Measurements from ENCODE around the gene ACAP1.

Gene ACAP1

DNA sequence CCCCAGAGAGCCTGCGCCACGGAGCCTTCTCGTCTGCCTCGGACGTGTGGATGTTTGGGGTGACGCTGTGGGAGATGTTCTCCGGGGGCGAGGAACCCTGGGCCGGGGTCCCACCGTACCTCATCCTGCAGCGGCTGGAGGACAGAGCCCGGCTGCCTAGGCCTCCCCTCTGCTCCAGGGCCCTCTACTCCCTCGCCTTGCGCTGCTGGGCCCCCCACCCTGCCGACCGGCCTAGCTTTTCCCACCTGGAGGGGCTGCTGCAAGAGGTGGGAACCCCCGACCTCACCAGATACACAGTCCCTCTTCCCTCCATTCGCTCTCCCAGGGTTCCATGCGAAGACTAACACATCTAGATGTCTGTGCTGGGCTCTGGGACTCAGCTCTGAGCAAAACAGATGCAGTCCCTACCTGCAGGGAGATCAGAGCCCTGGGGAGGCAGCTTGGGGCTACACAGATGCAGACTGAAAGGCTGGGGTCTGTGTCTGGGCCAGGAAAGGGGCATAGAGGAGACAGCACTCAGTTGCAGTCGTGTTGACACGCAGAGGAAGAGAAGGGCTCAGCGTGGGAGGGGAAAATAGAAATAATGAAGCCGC, 48.3 kb downstream of the ACAP1 start:
- DNase-seq (ENCODE audit: low read depth in 2 of 2), result no peak

DNA sequence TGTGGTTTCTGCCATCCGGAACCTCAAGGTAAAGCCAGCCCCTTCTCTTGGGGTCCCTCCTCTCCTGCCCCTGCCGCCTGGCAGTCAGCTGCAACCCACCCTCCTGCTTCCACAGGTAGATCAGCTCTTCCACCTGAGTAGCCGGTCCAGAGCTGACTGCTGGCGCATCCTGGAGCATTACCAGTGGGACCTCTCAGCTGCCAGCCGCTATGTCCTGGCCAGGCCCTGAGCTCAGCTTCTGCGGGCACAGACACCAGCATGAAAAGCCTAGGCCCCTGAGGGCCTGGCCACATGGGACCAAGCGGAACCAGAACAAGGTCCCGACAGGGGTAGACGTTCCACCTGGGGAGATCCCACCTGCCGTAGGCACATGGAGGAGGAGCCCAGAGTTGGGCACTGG, 52.5 kb downstream of the ACAP1 start:
- no peak for DNase-seq (ENCODE audit: low read depth in 2 of 2)

DNA sequence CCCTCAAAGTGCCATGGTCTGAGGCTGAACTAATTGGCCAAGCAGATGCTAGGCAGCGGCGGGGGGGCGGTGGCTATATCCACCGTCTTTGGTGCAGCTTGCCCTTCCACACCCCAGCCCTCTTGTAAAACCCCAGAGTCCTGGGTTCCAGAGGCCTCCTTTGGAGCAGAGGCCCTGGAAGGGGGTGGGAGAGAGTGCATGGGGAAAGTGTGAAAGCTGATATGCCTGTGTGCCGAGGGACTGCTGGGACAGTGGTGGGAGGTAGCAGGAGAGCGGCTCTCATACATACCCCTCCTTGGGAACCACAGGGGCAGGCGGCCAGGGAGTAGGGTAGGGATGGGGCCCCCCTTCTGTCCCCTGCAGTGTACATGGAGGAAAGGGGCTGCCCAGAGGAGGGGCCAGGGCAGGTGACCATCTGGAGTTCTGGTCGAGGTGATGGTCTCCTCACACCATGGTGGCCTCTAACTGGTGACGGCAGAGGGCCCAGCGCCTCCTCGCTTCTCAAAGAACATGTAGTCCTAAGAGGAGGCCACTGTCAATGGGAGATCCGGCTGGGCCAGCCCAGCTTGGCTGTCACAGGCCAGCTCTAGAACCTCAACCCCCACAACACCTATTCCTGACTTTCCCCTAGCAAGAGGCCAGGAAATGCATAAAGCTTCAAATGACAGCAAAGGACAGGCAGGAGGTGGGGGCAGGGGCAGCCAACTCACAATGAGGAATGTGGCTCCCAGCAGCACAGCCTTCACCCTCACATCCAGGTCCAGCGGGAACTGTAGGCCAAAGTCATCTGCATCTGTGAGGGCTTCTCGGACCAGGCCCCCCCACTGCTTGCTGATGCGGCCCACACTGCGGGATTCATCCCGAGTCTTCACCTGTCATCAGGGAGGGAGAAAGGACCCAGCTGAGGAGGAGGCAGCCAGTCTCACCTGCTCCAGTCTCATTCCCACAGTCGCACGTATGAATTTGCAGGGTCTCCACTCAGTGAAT, 53.9 kb downstream of the ACAP1 start:
- no peak for DNase-seq (ENCODE audit: low read depth in 2 of 2)

DNA sequence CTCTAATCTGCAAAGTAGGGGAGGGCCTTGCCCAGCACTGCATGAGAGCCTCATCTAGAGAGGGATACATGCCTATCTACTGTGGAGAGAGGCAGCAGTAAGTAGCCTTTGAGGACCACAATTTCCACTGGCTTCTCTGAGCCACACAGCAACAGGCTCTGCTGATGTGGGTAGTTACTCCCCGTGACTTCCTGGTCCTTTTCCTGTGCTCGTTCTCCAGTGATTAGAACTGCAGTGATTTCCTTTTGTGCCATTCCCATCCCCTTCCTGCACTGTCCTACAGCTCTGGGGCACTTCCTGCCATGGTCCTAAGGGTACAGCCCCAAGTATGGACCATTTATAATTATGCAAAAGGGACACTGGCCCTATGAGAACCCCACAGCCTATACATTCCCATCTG, 55.0 kb downstream of the ACAP1 start:
- no peak for DNase-seq (ENCODE audit: low read depth in 2 of 2)

DNA sequence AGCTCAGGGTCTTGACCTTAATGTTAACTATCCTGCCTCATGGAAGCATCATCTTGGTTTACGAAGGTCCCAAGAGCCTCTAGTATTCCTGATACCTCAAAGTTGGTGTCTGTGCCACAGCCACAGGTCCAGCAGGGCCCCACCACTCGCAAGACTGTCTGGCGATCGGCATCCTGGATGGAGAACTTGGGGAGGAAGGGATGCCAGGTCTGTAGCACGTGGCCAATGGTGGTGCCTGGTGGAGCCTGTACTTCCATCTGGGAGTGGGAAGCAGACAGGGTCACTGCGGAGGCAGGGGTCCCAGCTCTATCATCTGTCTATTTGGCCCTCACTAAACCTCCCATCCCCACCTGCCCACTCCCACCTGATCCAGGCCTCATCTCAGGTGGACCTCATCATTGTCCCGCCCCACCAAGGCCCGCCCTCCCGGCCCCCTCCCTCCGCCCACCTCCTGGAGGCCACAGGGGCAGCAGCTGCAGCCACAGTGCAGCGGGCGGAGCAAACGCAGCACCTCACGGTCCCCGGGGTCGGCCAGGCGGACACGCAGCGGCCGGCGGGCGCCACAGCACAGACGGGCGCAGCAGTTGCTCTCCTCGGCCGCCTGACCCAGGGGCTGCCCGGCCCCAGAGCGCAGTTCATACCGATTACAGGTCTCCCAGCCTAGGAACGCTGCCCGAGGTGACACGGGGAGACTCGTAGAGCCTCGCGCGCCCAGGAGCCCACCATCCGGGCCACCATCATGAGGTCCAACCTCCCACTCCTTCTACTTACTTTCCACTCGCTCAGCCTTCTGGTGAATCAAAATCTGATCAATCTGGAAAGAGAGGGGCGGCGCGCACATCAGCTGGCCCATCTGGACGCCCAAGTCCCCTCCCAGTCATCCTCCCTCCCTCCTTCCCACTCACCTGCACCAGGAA, 56.6 kb downstream of the ACAP1 start:
- no peak for DNase-seq (ENCODE audit: low read depth in 2 of 2)

DNA sequence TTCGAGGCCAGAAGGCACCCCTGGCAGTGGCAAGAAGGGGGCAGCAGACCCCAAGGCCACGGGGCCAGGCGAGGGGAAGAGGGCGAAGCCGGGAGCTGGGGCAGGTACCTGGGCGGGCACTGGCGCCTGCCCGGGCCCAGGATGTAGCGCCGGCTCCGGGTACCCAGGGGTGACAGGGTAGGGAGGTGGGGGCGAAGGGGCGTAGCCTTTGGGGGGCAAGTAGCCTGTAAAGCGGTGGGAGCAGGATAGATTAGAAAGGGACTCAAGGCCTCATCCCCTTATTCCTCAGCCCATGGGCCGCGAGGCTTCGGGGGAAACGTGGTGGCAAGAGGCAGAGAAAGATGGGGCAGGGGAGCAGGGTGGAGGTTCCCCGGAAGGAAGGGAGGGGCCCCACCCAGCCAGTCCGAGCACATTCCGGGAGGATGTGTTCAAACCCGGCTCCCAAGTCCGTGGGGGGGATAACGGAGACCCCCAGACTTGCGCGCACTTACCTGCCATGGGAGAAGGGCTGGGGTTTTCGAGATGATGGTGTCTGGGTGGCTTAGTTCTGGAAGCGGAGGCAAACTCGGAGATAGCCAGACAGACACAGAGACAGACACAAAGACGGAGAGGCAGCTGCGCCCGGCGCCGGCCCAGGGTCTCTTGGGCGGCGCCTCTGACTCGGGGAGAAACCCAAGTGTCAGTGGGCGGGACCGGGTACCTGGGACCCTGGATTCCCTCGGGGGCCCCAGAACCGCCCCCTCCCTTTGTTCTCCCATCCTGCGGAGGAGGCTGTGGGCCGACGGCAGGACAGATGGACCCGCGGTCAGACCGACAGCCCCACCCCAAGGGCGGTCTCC, 57.5 kb downstream of the ACAP1 start:
- DNase-seq (ENCODE audit: low read depth in 2 of 2), result peak in 1 of 2 experiments; percentile 53

DNA sequence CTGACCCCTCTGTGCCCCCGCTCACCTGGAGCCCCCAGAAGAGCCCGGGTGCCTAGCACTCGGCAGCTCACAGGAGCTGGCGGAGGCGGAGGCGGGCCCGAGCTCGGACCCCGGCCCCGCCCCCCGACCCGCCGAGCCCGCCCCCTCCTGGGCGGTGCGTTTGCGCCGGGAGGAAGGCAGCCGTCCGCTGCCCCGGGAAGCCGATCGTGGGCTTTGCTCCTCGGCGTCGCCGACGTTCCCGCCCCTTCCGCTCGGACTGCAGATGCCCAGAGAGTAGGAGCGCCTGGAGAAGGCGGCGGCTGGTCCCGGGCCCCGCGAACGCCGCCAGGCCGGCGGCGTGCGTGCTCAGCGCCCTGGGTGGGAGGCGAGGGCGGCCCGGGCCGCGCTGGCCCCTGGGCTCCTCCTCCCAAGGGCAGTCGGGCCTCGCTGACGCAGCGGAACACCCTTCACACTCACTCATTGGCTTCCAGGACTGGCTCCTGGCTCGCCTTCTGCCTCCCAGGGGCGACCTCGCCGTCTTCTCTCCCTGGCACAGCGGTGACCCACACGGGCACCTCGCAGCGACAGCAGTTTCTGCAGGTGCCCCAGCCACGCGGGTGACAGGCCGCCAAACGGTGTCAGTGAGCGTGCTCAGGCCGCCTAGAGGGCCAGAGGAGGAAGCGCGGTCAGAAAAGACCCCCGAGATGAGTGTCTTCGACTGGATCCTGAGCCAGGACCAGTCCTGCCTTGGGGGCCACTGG, 58.3 kb downstream of the ACAP1 start, which contains the start of gene PLSCR3:
Gene PLSCR3, minus strand, starts transcription at position 74 of the 740 bp plus-strand sequence. CDS start 415 bp downstream, outside the sequence.
- DNase-seq (ENCODE audit: low read depth in 2 of 2), result peak; percentile 65 to 83

DNA sequence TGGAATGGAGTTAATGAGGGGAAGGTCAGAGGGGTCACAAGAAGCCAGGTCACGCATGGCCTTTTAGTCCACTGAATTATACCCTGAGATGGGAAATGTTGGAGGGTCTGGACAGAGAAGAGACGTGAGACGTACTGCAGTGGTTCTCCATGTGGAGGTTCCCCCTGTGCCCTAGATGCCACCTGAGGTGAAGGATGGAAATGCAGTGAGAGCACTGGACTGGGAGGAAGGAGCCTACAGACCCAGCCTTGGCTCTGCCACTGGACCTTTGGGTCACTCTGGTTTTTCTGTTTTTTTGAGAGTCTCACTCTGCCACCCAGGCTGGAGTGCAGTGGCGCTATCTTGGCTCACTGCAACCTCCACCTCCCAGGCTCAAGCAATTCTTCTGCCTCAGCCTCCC, 59.8 kb downstream of the ACAP1 start:
- no peak for DNase-seq (ENCODE audit: low read depth in 2 of 2)

DNA sequence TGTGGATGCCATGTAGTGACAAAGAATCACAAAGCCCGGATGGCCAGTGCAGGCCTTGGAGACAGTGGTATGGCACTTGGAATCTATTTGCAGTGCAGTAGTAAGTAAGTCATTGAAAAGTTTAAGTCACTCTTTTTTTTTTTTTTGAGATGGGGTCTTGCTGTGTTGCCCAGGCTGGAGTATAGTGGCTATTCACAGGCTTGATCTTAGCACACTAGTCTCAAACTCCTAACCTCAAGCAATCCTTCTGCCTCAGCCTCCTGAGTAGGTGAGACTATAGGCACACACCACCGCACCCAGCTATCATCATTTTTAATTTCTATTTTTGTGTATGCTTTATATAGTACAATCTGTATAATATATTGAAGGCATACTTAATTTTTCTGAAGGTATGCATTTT, 62.3 kb downstream of the ACAP1 start:
- no peak for DNase-seq (ENCODE audit: low read depth in 2 of 2)
